HG03439 (cell line): ENCODE measurements around the gene ATG10.
"Not testable (repeated sequence)": the region's sequence is repeated elsewhere in the genome, so short reads cannot be mapped to it uniquely, and the experiment has no call there.

ENCODE experiments used
- ATAC-seq: cut with Tn5 transposase; IDR thresholded peaks from one replicate; pipeline ENCODE4 v1.9.1; 2021; ENCODE audit warnings: mild to moderate bottlenecking, moderate library complexity; ENCODE audit not compliant: unreplicated experiment

Gene ATG10

DNA sequence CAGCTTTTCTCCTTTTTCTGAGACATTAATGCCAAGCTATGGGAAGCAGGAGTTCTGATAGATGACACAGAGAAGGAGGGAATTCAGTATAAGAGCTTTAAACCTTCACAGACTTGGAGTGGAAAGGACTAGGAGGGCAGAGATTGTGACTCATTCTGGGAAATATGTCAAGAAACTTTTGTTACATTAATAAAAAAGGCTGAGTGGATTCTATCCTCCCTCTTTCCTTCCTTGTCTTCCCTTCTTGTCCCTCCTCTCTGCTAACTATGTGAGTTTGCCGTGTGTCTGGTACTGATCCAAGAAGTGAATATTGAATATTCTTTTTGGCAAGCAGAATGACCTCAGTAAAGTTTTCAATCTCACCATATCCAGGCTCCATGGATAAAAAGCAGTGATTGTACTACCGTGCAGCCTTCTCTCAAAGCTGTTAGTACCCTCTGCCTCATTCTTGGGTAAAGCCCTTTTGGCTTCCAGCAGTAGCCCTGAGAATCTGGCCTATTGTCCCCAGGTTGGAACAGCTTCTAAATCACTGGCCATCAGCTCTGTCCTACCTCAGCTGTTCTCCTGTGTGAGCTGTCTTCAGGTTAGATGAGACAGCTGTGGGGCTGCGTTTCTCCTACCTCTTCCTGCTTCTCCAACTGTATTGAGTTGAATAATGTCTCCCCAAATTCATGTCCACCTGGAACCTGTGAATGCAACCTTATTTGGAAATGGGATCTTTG lies 73.9 kb downstream of the ATG10 start:
- no peak for ATAC-seq

DNA sequence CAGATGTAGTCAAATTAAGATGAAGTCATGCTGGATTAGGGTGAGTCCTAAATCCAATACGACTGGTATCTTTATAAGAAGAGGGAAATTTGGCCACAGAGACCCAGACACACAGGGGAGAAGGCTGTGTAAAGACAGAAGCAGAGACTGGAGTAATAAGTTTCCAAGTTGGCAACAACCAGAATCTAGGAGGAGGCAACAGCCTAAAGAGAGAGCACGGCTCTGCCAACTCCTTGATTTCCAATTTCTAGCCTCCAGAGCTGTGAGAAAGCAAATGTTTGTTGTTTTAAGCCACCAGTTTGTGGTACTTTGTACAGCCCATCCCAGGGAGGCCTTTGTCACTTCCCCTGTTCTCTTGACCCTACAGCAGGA lies 74.4 kb downstream of the ATG10 start:
- ATAC-seq = no peak

DNA sequence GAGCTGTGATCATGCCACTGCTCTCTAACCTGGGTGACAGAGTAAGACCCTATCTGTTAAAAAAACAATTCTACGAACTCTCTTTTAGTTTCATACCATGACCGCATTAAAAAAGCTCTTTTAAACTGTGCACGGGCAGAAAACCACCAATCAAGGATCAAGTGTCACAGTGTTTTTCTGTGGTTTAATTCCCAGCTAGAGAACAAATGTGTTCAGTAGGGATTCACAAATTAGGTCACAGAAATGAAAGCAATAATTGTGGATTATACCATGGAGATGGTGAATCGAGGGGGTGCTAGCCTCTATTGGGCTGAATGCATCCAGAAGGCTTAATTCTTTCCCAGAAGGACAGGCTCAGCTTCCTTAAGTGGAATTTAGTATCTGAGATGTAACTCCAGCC lies 79.1 kb downstream of the ATG10 start:
- ATAC-seq = no peak

DNA sequence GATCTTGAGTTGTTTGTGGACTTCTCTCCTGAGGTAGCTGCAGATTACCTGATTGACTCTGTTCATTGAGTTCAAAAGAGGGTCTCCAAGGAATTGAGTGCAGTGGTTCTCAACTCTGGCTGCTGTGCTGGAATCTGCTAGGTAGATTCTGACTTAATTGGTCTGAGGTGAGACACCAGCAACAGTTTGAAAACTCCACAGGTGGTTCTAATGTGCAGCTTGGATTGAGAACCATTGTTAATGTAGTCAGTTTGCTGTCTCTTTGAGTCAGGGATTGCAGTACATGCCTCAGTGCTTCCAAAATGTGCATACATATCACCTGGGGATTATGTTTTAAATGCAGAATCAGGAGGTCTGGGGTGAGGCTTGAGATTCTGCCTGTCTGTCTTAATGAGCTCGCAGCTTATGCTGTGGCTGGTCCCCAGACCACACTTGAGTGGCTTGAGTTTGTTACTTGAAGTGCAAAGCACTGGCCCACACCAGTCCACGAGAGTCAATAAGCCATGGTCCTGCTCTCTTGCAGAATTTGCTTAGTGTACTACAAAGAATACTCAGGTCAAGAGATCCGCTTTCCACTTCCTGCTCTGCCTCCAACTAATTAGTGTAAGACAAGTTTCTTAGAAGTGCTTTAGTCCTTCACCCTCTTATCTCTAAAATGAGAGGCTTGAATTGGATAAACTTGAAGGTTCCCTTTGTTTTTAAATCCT lies 82.3 kb downstream of the ATG10 start:
- ATAC-seq = no peak

DNA sequence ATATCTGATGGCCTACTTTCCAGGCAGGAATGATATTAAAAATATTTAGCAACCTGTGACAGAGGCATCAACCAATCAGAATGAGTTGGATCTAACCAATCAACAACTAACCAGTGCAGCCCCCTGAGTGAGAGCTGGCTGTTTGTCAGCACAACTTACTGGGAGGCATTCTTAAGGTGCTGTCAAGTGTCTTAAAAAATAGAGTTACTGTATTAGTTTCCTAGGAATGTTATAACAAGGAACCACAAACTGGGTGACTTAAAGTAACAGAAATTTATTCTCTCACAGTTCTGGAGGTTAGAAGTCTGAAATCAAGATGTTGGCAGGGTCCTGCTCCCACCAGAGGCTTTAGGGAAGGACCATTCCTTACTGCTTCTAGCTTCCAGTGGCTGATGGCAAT lies 85.2 kb downstream of the ATG10 start:
- no peak for ATAC-seq

DNA sequence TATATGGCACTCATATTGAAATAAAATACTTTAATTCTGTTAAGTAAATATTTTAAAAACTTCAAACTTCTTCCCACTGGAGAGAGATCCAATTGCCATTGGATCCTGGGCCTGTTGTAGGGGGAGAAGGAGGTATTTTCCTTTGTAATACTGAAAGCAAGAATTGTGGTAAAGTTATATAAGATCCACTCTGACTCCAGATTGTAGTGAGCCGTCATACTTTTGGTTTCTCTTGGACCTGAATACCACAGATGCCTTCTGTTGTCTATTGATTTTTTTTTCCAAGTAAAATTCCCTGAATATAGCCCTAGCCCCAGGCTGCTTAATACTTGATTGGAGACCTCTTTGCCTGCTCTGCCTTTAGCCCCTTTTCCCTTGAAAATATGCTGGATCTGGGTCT lies 86.9 kb downstream of the ATG10 start:
- no peak for ATAC-seq

DNA sequence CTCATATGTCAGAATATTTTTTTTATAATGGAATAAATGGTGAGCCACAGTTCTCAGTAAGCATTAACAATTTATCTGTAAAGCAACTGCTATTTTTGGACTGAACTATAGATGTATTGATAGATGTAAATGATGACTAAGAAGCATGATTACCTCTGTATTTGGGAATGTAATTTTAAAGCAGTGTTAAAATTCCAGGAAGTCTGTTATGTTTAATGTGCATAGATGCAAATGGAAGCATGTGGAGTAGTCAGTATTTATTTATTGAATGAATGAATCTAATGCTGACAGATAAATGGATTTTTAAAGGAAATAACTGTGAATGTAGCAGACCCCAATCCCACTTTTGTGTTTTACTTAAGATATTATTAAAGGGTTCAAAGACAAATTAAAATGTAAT lies 95.0 kb downstream of the ATG10 start:
- no peak for ATAC-seq

DNA sequence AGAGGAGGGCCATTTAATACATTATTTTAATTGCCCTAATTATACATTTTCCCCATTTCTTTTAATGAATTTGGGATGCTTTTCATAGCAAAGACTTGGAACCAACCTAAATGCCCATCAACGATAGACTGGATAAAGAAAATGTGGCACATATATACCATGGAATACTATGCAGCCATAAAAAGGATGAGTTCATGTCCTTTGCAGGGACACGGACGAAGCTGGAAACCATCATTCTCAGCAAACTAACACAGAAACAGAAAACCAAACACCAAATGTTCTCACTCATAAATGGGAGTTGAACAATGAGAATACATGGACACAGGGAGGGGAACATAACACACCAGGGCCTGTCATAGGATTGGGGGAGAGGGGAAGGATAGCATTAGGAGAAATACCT lies 96.2 kb downstream of the ATG10 start:
- not testable (repeated sequence) for ATAC-seq

DNA sequence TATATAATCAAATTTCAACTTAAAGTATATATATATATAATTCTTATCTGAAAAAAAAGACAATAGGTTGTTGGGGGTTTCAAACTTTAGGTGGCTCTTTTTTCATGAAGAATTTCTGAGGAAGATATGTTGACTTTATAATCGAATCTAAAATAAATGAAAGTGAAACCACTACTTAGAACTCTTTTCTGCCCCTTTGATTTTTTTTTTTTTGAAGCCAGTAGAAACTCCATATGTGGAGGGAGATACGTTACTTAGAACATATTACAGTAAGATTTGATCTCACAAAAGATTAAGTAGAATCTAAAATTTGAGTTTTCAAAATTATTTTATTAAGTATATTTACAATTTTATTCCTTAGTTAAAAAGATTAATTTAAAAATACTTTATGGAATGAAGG lies 96.9 kb downstream of the ATG10 start:
- no peak for ATAC-seq

DNA sequence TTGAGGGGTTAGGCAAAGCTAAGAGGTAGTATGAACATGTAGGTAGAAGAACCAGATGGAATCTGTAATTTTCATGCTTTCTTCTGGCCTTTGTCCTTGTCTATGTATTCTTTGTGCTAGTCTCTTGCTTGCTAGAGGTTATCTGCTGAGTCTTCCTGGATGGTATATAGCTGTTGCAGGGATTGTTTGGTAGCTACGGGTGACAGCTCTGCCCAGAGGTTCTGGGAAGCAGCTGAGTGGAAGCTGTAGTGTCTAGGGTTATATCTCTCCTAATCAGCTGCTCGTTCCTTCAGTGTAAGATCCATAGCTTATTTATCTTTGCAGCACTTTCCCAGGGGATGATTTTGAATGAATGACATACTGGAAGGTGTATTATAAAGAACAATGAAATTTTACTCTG lies 100.3 kb downstream of the ATG10 start:
- no peak for ATAC-seq

DNA sequence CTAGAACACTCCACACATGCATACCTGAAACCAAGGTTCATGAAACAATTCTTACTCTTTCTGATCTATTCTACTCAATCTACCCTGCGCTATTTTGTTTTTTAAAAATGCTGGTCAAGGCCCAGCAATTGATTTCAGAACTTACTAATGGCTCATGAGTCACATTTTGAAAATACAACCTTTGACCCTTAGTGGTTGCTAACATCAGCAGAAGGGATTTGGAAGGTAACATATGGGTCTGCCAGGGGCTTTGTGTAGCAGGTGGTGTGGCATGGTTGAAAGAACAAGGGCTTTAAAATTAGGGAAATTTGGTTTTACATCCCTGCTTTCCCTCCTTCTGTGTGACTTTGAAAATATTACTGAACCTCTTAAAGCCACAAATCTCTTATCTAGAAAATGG lies 101.4 kb downstream of the ATG10 start:
- ATAC-seq = no peak

DNA sequence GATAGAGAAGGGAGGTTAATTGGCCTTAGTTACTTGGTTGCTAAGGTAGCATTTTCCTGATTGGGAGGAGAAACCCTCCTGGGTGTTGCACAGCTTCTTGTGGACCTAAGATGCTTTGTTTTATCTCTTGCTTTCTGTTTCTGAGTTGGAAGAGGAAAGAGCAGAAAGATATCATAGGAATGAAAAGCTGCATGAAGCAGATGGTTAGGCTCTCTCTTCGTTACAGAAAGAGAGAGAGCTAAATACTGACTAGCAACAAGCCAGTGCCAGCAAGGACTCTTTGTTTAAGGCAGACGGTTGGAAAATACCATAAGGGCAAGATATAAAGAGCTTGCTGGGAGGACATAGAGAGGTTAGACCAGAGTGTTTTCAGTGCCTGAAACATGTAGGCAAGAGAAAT lies 103.1 kb downstream of the ATG10 start:
- ATAC-seq = no peak

DNA sequence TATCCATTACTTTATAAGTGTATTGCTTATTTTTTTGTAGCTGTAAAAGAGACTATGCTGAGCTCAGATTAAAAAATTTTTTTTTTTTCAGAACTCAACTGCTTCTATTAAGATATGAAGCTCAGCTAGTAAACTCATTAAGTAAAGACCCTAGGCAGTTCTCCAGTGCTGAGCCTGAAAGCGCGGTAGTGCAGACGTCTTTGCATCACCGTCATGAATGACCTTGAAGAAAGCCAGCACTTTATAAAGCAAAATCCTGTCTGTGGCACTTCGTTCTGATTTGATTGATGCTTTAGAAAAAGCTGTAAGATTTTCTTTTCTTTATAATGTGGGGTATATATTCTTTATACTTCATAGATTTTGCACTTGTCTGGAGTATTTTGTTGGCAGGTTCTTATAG lies 105.7 kb downstream of the ATG10 start:
- no peak for ATAC-seq

DNA sequence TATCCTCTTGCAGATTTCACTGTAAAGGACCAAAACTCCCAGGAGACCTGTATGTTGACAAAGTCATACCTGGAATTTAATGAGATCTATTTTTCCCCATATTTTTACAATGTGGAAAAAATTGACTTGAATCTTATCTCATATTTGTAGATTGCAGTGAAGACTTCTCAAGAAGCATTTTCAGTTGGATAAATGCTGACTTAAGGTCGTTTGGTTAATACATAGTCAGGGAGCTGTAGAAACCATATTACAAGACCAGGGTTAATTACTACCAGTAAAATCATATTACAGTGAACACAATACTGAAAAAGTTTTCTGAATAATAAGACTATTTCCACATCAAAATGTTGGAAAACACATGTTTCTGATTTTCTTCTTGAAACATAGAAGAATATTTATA lies 119.8 kb downstream of the ATG10 start:
- ATAC-seq = no peak

DNA sequence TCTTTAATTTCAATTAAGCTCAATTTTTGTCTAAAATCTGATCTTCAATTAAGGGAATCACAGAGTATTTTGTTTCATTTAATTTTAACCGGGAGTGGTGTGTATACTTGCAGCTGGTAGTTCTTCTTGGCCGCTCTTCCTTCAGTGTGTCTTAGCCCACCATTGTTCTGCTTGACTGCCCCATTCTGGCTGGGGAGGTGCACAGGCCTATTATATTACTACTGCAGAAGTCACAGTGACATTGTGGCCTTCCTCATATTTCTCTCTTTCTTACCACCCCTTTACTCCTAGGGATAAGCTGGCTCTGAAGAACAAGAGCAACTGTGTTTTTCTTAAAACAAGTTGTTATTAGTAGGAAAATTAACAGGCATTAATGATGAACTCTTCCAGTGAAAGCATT lies 123.7 kb downstream of the ATG10 start:
- no peak for ATAC-seq

DNA sequence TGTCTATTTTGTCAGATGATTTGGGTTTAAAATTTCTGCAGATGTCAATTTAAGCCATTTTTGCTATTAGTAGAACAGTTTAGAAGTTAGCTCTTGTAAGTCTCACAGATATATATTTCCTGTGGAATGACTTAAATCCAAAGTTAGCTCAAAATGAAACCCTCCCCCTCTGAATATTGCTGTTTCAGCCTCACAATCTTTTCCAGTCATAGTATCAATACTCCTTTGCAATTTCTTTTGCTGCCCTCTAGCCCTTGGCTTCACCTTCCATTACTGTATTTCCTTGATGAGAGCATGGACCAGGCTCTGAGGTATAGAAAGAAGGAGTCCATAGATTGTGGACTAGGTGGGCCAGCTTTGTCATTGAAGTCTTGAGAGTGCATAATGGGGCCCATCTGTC lies 124.4 kb downstream of the ATG10 start:
- ATAC-seq = no peak

DNA sequence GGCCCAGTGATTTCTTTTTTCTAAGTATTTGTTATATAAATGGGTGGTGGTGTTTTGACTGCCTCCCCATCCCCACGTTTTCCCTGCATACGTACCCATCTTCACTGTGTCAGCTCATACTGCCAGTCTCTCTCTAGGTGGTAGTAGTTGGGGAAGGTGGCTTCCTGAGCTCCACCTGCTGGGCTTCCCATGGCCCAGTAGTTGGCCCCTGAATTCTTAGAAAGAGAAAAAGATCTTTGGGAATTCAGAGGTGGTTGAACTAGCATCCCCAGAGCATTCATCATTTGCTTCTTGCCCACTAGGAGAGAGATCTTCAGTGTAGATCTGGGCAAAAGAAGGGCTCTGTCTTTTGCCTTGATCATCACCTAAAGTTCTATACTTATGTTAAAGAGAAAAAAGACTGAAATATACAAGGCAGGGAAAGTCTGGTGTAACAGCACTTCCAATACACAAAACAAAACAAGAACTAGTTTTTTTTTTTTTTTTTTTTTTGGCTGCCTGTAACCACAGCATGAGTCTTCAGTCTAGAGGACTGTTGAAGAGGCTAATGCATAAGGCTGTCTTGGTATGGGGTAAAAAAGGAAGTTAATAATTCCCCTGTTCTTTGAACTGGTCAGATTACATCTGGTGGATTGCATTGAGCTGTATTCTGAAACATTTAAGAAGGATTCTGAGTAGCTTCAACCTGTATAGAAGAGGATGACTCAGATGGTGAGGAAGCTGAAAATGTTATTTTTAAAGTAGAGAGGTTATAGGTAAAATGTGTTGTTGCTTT lies 128.7 kb downstream of the ATG10 start:
- ATAC-seq = peak; percentile 76

DNA sequence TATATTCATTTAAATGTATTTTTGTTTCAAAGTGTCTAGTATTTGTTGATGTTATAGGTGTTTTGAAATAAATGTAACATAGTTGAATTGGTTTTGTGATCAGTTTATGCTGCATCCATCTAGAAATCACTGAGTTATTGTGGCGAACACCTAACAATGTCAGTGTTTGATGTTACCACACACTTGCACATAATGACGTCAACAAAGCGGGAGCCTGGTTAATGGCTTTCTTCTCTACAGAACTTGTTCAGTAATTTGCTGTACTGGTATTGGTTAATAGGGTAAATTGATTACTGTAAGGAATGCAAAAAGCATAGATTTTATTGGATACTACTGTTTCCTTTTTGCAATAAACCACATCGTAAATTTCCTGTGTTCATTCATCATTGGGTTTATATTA lies 133.0 kb downstream of the ATG10 start:
- no peak for ATAC-seq

DNA sequence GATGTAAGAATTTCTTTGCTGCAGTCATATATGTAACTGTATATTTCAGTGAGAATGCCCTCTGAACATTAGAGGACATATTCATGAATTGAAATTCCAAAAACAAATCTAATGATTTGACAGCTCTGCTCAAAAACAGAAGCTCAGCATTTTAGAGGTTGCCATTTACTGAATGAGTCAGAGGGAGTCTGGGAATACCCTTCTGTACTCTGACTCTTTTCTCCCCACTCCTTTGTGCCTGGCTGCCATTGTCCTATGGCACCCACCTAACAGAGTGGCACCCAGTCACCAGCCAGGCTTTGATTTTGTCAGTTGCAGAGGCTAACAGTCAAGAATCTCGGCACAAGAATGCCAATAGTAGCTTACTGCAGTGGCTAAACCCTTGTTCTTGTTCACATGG lies 133.6 kb downstream of the ATG10 start:
- no peak for ATAC-seq

DNA sequence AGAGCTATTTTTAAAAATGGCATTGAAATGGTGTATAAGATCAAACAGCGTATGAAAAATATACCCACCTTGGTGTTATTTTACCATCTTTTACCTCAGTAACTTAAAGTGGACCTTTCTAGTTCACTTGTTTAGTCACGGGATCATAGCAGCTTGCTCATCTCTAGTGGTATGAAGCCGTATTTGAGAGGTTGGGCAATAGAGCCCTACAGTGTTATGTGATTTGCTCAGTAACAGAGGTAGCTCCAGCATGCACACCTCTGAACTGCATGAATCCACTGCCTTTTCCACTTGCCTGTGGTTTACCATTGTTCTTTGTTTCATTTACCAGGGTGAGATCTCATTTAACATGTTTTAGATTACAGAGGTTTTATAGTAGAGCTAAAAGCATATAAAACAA lies 134.4 kb downstream of the ATG10 start:
- ATAC-seq = no peak

DNA sequence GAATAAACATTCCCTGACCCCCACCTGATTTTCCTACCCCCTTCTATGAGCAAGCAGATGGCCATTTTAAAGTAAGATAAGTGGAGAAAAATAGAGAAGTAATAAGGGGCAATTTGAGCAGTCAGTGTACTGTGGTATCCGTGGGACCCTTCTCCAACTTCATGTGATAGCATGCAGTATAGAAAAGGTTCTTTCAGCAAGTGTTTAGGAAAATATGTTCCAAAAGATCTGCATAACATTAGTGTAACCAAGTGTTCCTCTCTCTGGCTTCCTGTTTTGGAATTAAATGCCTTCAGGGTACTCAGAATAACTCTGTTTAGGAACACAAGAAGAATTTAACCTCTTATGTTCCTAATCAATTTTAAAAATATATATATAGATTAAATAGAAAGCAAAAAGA lies 134.9 kb downstream of the ATG10 start:
- ATAC-seq = no peak

DNA sequence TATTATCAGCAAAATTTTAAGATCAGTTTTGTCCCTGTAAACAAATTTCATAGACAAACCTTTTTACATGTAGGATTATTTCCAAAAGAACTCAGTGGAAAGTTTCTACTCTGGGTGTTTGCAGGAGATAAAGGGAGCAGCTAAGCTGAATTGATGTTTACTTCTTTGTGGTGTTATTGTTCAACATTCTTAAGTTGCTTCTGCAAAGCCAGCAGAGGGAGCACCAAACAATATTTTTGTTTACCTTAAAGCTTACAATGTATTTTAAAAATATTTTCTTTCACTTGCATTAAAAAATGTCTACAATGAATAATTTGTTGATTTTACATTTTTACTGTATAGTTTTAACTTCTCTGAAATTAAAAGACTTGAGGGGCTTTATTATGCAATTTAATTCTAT lies 135.4 kb downstream of the ATG10 start:
- ATAC-seq = no peak
